A673 (cell line): ENCODE data around the gene ZSWIM3. TPM values are rescaled to one million over a fixed set of nuclear protein-coding genes. Genes with fewer than 3 reads are reported as not detected.

Experiments used
- BruUV-seq: library from RNA; stranded (reverse); fragments of 400-500 nt; replicated peaks from 2 replicates; lab custom pipeline; 2021; lab: Mats Ljungman, UMichigan
- CTCF ChIA-PET: fragments of 300-600 bp; sonication (Branson Sonifier 250); formaldehyde crosslinking; loops from one replicate; lab custom pipeline; 2022; ENCODE audit warnings: antibody characterized with exemption; lab: Charles Lee
- POLR2A ChIA-PET: fragments of 300-600 bp; sonication (Branson Sonifier 250); formaldehyde crosslinking; loops from one replicate; lab custom pipeline; 2022; ENCODE audit warnings: antibody characterized with exemption; ENCODE audit not compliant: low non-redundant PET; lab: Charles Lee
- DNase-seq: peaks from one replicate; pipeline ENCODE4 v3.0.0-alpha.2; 2015; ENCODE audit warnings: low spot score
- H3K27ac ChIP-seq: fragments of 200-600 bp; sonication (generic); 2 replicates; pipeline ENCODE4 v1.5.1; 2016; ENCODE audit warnings: mixed run types, low read depth, mild to moderate bottlenecking, mixed read lengths, antibody characterized with exemption, low read length; ENCODE audit not compliant: poor library complexity, severe bottlenecking
- H3K27me3 ChIP-seq: fragments of 200-600 bp; sonication (generic); replicated peaks from 2 replicates; pipeline ENCODE4 v1.6.1; 2017; ENCODE audit warnings: mixed run types, low read depth, mild to moderate bottlenecking, mixed read lengths, antibody characterized with exemption, low read length; ENCODE audit not compliant: insufficient read depth, poor library complexity
- H3K36me3 ChIP-seq: fragments of 200-600 bp; sonication (generic); 2 replicates; pipeline ENCODE4 v1.6.1; 2016; ENCODE audit warnings: mixed run types, mild to moderate bottlenecking, mixed read lengths, antibody characterized with exemption, low read length; ENCODE audit not compliant: insufficient read depth, poor library complexity, severe bottlenecking
- H3K4me1 ChIP-seq: fragments of 200-600 bp; sonication (generic); 2 replicates; pipeline ENCODE4 v1.6.1; 2017; ENCODE audit warnings: mixed run types, mild to moderate bottlenecking, mixed read lengths, antibody characterized with exemption, low read length; ENCODE audit not compliant: insufficient read depth, poor library complexity, severe bottlenecking
- H3K4me3 ChIP-seq: fragments of 200-600 bp; sonication (generic); 2 replicates; pipeline ENCODE4 v1.5.1; 2016; ENCODE audit warnings: low read depth, mixed run types, mild to moderate bottlenecking, mixed read lengths, low read length; ENCODE audit not compliant: poor library complexity, severe bottlenecking
- H3K9me3 ChIP-seq: fragments of 200-600 bp; sonication (generic); 2 replicates; pipeline ENCODE4 v1.6.1; 2016; ENCODE audit warnings: mixed run types, low read depth, mild to moderate bottlenecking, mixed read lengths, antibody characterized with exemption, low read length; ENCODE audit not compliant: poor library complexity, severe bottlenecking
- EZH2 ChIP-seq: fragments of 200-600 bp; sonication (generic); IDR thresholded peaks from 2 replicates; pipeline ENCODE4 v1.6.1; 2017; ENCODE audit warnings: borderline replicate concordance, low read depth, mild to moderate bottlenecking, mixed read lengths, antibody characterized with exemption, low read length; ENCODE audit not compliant: poor library complexity, severe bottlenecking
- intact Hi-C: fragments of 100-400 bp; cut with micrococcal nuclease; formaldehyde crosslinking; loops from one replicate; pipeline ENCODE4 v1.10.0; 2022; ENCODE audit not compliant: unreplicated experiment
- total RNA-seq: library from RNA; stranded (reverse); gene quantifications from 2 replicates; pipeline ENCODE4 v1.2.3, GENCODE V29; 2021
- TF ChIP-seq, protein P1 (sequence below): fragments of 300-800, 200-600 bp; sonication (generic); conservative IDR thresholded peaks from 2 replicates; pipeline ENCODE4 v1.5.1; 2017; ENCODE audit warnings: low read depth, mild to moderate bottlenecking, antibody characterized with exemption, low read length, moderate library complexity, mixed read lengths

Gene ZSWIM3
- total RNA-seq, 1 experiment from 2014 or later, result 2.6 TPM

DNA sequence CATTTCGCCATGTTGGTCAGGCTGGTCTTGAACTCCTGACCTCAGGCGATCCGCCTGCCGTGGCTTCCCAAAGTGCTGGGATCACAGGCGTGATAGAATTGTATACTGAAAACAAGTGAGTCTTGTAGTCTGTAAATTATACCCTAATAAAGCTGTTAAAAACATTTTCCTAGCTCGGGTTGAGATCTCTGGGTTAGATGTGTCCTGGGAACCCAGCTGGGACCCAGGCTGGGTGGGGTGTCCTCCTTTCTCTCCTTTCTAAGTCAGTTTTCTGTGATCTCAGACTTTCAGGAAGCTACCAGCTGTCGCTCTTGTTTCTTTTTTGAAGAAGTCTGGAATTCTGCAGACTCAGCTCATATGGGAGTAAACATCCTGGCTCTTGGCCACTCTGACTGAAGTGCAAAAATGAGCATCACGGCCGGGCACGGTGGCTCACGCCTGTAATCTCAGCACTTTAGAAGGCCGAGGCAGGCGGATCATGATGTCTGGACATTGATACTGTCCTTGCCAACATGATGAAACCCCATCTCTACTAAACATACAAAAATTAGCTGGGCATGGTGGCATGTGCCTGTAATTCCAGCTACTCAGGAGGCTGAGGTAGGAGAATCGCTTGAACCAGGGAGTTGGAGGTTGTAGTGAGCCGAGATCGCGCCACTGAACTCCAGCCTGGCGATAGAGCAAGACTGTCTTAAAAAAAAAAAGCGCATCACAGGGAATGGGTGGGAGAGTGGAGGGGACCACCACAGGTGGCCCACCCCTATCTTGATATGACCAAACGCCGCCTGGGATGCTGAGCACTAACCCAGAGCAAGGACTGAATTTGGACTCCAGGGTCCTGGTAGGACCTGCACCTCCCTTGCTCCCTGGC lies 67.2 kb downstream of the ZSWIM3 start:
- peak; percentile 54 for DNase-seq
- H3K9me3 ChIP-seq, result no peaks in the 10 kb centered on the region
- no peaks in the 10 kb centered on the region for H3K4me1 ChIP-seq
- H3K27me3 ChIP-seq, result no peaks in the 10 kb centered on the region
- POLR2A ChIA-PET, result no interaction called here
- CTCF ChIA-PET, result no interaction called here
- intact Hi-C loops, result no loop called here
- TF ChIP-seq EZH2, result no peak
- TF ChIP-seq, protein P1, sequence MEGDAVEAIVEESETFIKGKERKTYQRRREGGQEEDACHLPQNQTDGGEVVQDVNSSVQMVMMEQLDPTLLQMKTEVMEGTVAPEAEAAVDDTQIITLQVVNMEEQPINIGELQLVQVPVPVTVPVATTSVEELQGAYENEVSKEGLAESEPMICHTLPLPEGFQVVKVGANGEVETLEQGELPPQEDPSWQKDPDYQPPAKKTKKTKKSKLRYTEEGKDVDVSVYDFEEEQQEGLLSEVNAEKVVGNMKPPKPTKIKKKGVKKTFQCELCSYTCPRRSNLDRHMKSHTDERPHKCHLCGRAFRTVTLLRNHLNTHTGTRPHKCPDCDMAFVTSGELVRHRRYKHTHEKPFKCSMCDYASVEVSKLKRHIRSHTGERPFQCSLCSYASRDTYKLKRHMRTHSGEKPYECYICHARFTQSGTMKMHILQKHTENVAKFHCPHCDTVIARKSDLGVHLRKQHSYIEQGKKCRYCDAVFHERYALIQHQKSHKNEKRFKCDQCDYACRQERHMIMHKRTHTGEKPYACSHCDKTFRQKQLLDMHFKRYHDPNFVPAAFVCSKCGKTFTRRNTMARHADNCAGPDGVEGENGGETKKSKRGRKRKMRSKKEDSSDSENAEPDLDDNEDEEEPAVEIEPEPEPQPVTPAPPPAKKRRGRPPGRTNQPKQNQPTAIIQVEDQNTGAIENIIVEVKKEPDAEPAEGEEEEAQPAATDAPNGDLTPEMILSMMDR, result no peak
- no peaks in the 10 kb centered on the region for H3K36me3 ChIP-seq
- peak overlapping the region; percentile 14 for H3K27ac ChIP-seq
- H3K4me3 ChIP-seq, result no peak overlapping the region
- BruUV-seq, result no TSS peak

DNA sequence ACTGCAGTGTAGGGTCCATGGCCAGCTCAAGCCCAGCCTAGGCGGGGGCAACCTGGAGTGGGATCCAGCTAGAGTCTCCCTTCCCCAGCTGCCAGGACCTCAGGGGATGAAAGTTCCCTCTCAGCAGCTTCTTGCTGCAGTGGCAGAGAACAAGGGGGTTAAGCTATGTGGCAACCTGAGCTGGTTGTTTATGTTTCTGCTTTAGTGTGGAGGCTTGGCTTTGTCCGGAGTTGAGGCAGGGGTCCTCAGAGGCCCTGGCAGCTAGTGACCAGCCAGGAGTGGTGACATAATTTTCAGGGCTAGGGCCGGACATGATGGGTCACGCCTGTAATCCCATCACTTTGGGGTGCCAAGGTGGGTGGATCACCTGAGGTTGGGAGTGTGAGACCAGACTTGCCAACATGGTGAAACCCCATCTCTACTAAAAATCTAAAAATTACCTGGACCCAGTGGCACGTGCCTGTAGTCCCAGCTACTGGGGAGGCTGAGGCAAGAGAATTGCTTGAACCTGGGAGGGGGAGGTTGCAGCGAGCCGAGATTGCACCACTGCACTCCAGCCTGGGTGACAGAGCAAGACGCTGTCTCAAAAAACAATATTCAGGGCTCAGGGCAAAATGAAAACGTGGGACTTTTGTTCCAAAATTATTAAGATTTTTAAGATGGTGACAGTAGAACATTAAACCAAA lies 68.5 kb downstream of the ZSWIM3 start:
- Histone ChIP-seq H3K27ac (peak overlapping the region; percentile 16), H3K4me1 (no peaks in the 10 kb centered on the region), H3K9me3 (no peaks in the 10 kb centered on the region), H3K36me3 (no peaks in the 10 kb centered on the region), H3K4me3 (no peak overlapping the region), H3K27me3 (no peaks in the 10 kb centered on the region)
- intact Hi-C loops, result no loop called here
- CTCF ChIA-PET, result no interaction called here
- TF ChIP-seq, protein P1, result no peak
- no peak for TF ChIP-seq EZH2
- no TSS peak for BruUV-seq
- POLR2A ChIA-PET, result no interaction called here
- no peak for DNase-seq

DNA sequence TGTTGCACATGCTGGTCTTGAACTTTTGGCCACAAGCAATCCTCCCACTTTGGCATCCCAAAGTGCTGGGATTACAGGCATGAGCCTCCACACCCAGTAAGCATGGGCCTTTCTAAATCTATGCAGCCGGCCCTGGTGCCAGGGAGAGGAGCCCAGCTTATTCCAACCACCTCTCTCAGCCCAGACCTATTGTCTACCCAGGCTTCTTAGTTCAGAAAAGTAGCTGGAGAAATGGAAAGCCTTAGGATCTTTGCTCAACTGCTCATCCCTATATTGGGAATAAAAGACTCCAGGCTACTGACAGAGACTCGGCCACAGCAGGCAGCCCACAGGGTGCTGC lies 69.3 kb downstream of the ZSWIM3 start:
- Histone ChIP-seq H3K27me3 (no peaks in the 10 kb centered on the region), H3K36me3 (no peaks in the 10 kb centered on the region), H3K9me3 (no peaks in the 10 kb centered on the region), H3K4me3 (no peak overlapping the region), H3K27ac (no peak overlapping the region), H3K4me1 (no peaks in the 10 kb centered on the region)
- ChIA-PET POLR2A (interaction anchor here (0.6 kb wide), 1 partner anchor 34 kb away, joined by 15 read pairs; no protein-coding TSS in a partner anchor), CTCF (no interaction called here)
- no peak for TF ChIP-seq EZH2
- TF ChIP-seq, protein P1, result no peak
- no TSS peak for BruUV-seq
- intact Hi-C loops, result no loop called here
- no peak for DNase-seq
